Smooth muscle cell of the brain vasculature (primary cell): ENCODE measurements around the gene DES.
A peak's percentile ranks its signal among the peaks of the same experiment; 100 is the strongest.

Experiments used
- DNase-seq: peaks from one replicate; pipeline ENCODE4 v3.0.0-alpha.2; 2012; ENCODE audit warnings: low read depth, low spot score

Gene DES

GRCh38 chr2:219438453-219438852, 20.3 kb downstream of the DES start:
- no peak for DNase-seq

GRCh38 chr2:219439506-219439905, 21.3 kb downstream of the DES start:
- DNase-seq: no peak

GRCh38 chr2:219440388-219441256, 22.4 kb downstream of the DES start:
- DNase-seq: no peak

GRCh38 chr2:219441451-219442255, 23.5 kb downstream of the DES start:
- DNase-seq: no peak

GRCh38 chr2:219442256-219443015, 24.3 kb downstream of the DES start:
- DNase-seq: no peak

GRCh38 chr2:219443016-219443696, 25.0 kb downstream of the DES start:
- no peak for DNase-seq

GRCh38 chr2:219443697-219444023, 25.5 kb downstream of the DES start:
- no peak for DNase-seq

GRCh38 chr2:219444566-219445091, 26.5 kb downstream of the DES start:
- no peak for DNase-seq

GRCh38 chr2:219445220-219445640, 27.1 kb downstream of the DES start:
- DNase-seq: no peak

- DNase-seq: no peak
Measured at GRCh38 chr2:219446101-219446504, 27.9 kb downstream of the DES start.

- no peak for DNase-seq
Measured at GRCh38 chr2:219446689-219447088, 28.5 kb downstream of the DES start.

- no peak for DNase-seq
Measured at GRCh38 chr2:219447242-219448098, 29.3 kb downstream of the DES start.

GRCh38 chr2:219448099-219448775, 30.1 kb downstream of the DES start:
- DNase-seq: no peak

- DNase-seq: no peak
Measured at GRCh38 chr2:219448776-219449341, 30.7 kb downstream of the DES start.

GRCh38 chr2:219449609-219450008, 31.4 kb downstream of the DES start:
- DNase-seq: no peak

GRCh38 chr2:219451661-219452360, 33.6 kb downstream of the DES start:
- no peak for DNase-seq

- peak; percentile 43 for DNase-seq
Measured at GRCh38 chr2:219452361-219453317, 34.5 kb downstream of the DES start.
